Mesendoderm (in vitro differentiated cells): ENCODE data around the gene CLIC1.

Experiments
- DNase-seq: peaks from one replicate; pipeline ENCODE4 v3.0.0; 2013
- H2AK5ac ChIP-seq: 2 replicates; pipeline ENCODE4 v1.6.1; 2013; ENCODE audit warnings: low read length, inconsistent platforms
- H2BK120ac ChIP-seq: 2 replicates; pipeline ENCODE4 v1.6.1; 2013; ENCODE audit warnings: low read depth, mild to moderate bottlenecking, low read length, moderate library complexity, mixed read lengths
- H2BK15ac ChIP-seq: replicated peaks from 2 replicates; pipeline ENCODE4 v1.6.1; 2013; ENCODE audit warnings: low read depth, mild to moderate bottlenecking, moderate library complexity
- H2BK5ac ChIP-seq: 2 replicates; pipeline ENCODE4 v1.6.1; 2013; ENCODE audit warnings: low read length, inconsistent platforms
- H3K18ac ChIP-seq: 2 replicates; pipeline ENCODE4 v1.6.1; 2013; ENCODE audit warnings: mild to moderate bottlenecking, low read length, mixed read lengths
- H3K23ac ChIP-seq: one replicate; pipeline ENCODE4 v1.6.1; 2013; ENCODE audit warnings: low read length
- H3K27ac ChIP-seq: 2 replicates; pipeline ENCODE4 v1.5.1; 2013; ENCODE audit warnings: low read depth, mild to moderate bottlenecking, inconsistent platforms, low read length, moderate library complexity
- H3K27me3 ChIP-seq: 2 replicates; pipeline ENCODE4 v1.6.1; 2013; ENCODE audit warnings: low read length, control low read depth, mild to moderate bottlenecking, inconsistent platforms; ENCODE audit not compliant: insufficient read depth, poor library complexity
- H3K36me3 ChIP-seq: 2 replicates; pipeline ENCODE4 v1.6.1; 2013; ENCODE audit warnings: low read length, inconsistent platforms; ENCODE audit not compliant: control insufficient read depth, insufficient read depth
- H3K4ac ChIP-seq: one replicate; pipeline ENCODE4 v1.6.1; 2013; ENCODE audit warnings: low read depth, mild to moderate bottlenecking, low read length, moderate library complexity
- H3K4me1 ChIP-seq: 2 replicates; pipeline ENCODE4 v1.6.1; 2013; ENCODE audit warnings: low read depth, low read length, inconsistent platforms; ENCODE audit not compliant: control insufficient read depth
- H3K4me2 ChIP-seq: 2 replicates; pipeline ENCODE4 v1.6.1; 2013; ENCODE audit warnings: low read length
- H3K4me3 ChIP-seq: 2 replicates; pipeline ENCODE4 v1.5.1; 2013; ENCODE audit warnings: mild to moderate bottlenecking, low read length
- H3K56ac ChIP-seq: one replicate; pipeline ENCODE4 v1.6.1; 2013; ENCODE audit warnings: low read length
- H3K79me1 ChIP-seq: 2 replicates; pipeline ENCODE4 v1.6.1; 2013; ENCODE audit warnings: low read length, inconsistent platforms
- H3K79me2 ChIP-seq: 2 replicates; pipeline ENCODE4 v1.6.1; 2013; ENCODE audit warnings: mild to moderate bottlenecking, low read length; ENCODE audit not compliant: control insufficient read depth, insufficient read depth
- H3K9ac ChIP-seq: 2 replicates; pipeline ENCODE4 v1.6.1; 2013; ENCODE audit warnings: low read length, inconsistent platforms
- H4K5ac ChIP-seq: one replicate; pipeline ENCODE4 v1.6.1; 2013; ENCODE audit warnings: low read length
- H4K8ac ChIP-seq: one replicate; pipeline ENCODE4 v1.6.1; 2013; ENCODE audit warnings: low read depth, mild to moderate bottlenecking, control low read depth, low read length, moderate library complexity
- WGBS: extraction: QIAGEN DNeasy Blood & Tissue Kit; methylation state at CpG from one replicate; pipeline ENCODE4 v1.1.7; 2013; ENCODE audit warnings: low lambda C conversion rate, missing lambda C conversion rate; ENCODE audit not compliant: insufficient coverage; ENCODE audit errors: extremely low coverage; 5-methylcytosine and 5-hydroxymethylcytosine counted together

The CLIC1 gene

GRCh38 chr6:31765559-31765909, 29.2 kb upstream of the CLIC1 start:
- Histone ChIP-seq H3K79me2 (no peaks in the 10 kb centered on the region), H2AK5ac (no peak overlapping the region), H3K27ac (no peak overlapping the region), H3K9ac (no peak overlapping the region), H3K4me3 (no peak overlapping the region), H3K23ac (no peak overlapping the region), H3K56ac (peak overlapping the region; percentile 49), H3K36me3 (no peaks in the 10 kb centered on the region), H2BK15ac (no peak overlapping the region), H3K79me1 (no peaks in the 10 kb centered on the region), H4K8ac (no peak overlapping the region), H4K5ac (no peak overlapping the region), H3K4ac (no peak overlapping the region), H2BK120ac (no peak overlapping the region), H3K4me1 (peaks cover 5% of the 10 kb centered on the region), H3K27me3 (no peaks in the 10 kb centered on the region), H3K4me2 (no peak overlapping the region), H2BK5ac (no peak overlapping the region), H3K18ac (no peak overlapping the region)
- no CpG with 5 or more reads among the region's 9 CpGs for WGBS
- no peak for DNase-seq

- no peak overlapping the region for H2BK15ac ChIP-seq
- no peak for DNase-seq
- H3K4ac ChIP-seq, result no peak overlapping the region
- H2AK5ac ChIP-seq, result no peak overlapping the region
- no peak overlapping the region for H4K5ac ChIP-seq
- H3K9ac ChIP-seq, result no peak overlapping the region
- H3K23ac ChIP-seq, result no peak overlapping the region
- no peak overlapping the region for H2BK5ac ChIP-seq
- no peak overlapping the region for H3K4me2 ChIP-seq
- H3K18ac ChIP-seq, result no peak overlapping the region
- peaks cover 5% of the 10 kb centered on the region for H3K4me1 ChIP-seq
- no peak overlapping the region for H3K27ac ChIP-seq
- H3K56ac ChIP-seq, result no peak overlapping the region
- WGBS, result no CpG with 5 or more reads among the region's 4 CpGs
- H3K79me2 ChIP-seq, result no peaks in the 10 kb centered on the region
- H2BK120ac ChIP-seq, result no peak overlapping the region
- no peak overlapping the region for H3K4me3 ChIP-seq
- H3K27me3 ChIP-seq, result no peaks in the 10 kb centered on the region
- no peak overlapping the region for H4K8ac ChIP-seq
- H3K79me1 ChIP-seq, result no peaks in the 10 kb centered on the region
- H3K36me3 ChIP-seq, result no peaks in the 10 kb centered on the region
These were observed 27.9 kb upstream of the CLIC1 start for GRCh38 chr6:31764198-31764597.

- Histone ChIP-seq H3K56ac (no peak overlapping the region), H3K4me3 (no peak overlapping the region), H3K79me1 (no peaks in the 10 kb centered on the region), H3K9ac (peak overlapping the region; percentile 15), H3K27me3 (no peaks in the 10 kb centered on the region), H3K4me2 (no peak overlapping the region), H2AK5ac (no peak overlapping the region), H3K27ac (peak overlapping the region; percentile 25), H2BK15ac (no peak overlapping the region), H3K79me2 (no peaks in the 10 kb centered on the region), H2BK120ac (no peak overlapping the region), H3K4ac (no peak overlapping the region), H3K4me1 (peaks cover 5% of the 10 kb centered on the region), H4K5ac (no peak overlapping the region), H3K36me3 (no peaks in the 10 kb centered on the region), H2BK5ac (no peak overlapping the region), H4K8ac (no peak overlapping the region), H3K18ac (no peak overlapping the region), H3K23ac (no peak overlapping the region)
- peak; percentile 95 for DNase-seq
- no CpG with 5 or more reads among the region's 1 CpG for WGBS
These were observed 27.2 kb upstream of the CLIC1 start for GRCh38 chr6:31763619-31763940.

- H3K27ac ChIP-seq, result peak overlapping the region; percentile 25
- no peak overlapping the region for H3K4me2 ChIP-seq
- H3K4me3 ChIP-seq, result no peak overlapping the region
- no peak overlapping the region for H4K8ac ChIP-seq
- H3K27me3 ChIP-seq, result no peaks in the 10 kb centered on the region
- no CpG with 5 or more reads among the region's 8 CpGs for WGBS
- no peak overlapping the region for H3K4ac ChIP-seq
- DNase-seq, result no peak
- no peaks in the 10 kb centered on the region for H3K79me2 ChIP-seq
- H3K23ac ChIP-seq, result no peak overlapping the region
- no peak overlapping the region for H2AK5ac ChIP-seq
- peak overlapping the region; percentile 15 for H3K9ac ChIP-seq
- H2BK15ac ChIP-seq, result no peak overlapping the region
- no peak overlapping the region for H4K5ac ChIP-seq
- H2BK5ac ChIP-seq, result no peak overlapping the region
- H2BK120ac ChIP-seq, result no peak overlapping the region
- H3K36me3 ChIP-seq, result no peaks in the 10 kb centered on the region
- H3K18ac ChIP-seq, result no peak overlapping the region
- H3K56ac ChIP-seq, result peak overlapping the region; percentile 46
- H3K79me1 ChIP-seq, result no peaks in the 10 kb centered on the region
- H3K4me1 ChIP-seq, result peaks cover 5% of the 10 kb centered on the region
These were observed 26.7 kb upstream of the CLIC1 start for GRCh38 chr6:31762878-31763618.

- no peaks in the 10 kb centered on the region for H3K79me2 ChIP-seq
- H3K4me3 ChIP-seq, result no peak within 1 kb of the TSS
- H3K27me3 ChIP-seq, result no peaks in the 10 kb centered on the region
- H3K56ac ChIP-seq, result peak within 1 kb of the TSS; percentile 46
- no peak within 1 kb of the TSS for H4K8ac ChIP-seq
- H3K4me2 ChIP-seq, result no peak within 1 kb of the TSS
- H3K23ac ChIP-seq, result no peak within 1 kb of the TSS
- no peak within 1 kb of the TSS for H4K5ac ChIP-seq
- no peak within 1 kb of the TSS for H2BK5ac ChIP-seq
- peak within 1 kb of the TSS; percentile 25 for H3K27ac ChIP-seq
- H3K79me1 ChIP-seq, result no peaks in the 10 kb centered on the region
- H2BK120ac ChIP-seq, result no peak within 1 kb of the TSS
- H2BK15ac ChIP-seq, result no peak within 1 kb of the TSS
- no peak within 1 kb of the TSS for H2AK5ac ChIP-seq
- DNase-seq, result no peak
- H3K4ac ChIP-seq, result no peak within 1 kb of the TSS
- H3K9ac ChIP-seq, result peak within 1 kb of the TSS; percentile 15
- WGBS, result no CpG with 5 or more reads among the region's 4 CpGs
- H3K4me1 ChIP-seq, result peaks cover 5% of the 10 kb centered on the region
- no peaks in the 10 kb centered on the region for H3K36me3 ChIP-seq
- no peak within 1 kb of the TSS for H3K18ac ChIP-seq
These were observed 26.0 kb upstream of the CLIC1 start, which contains the start of gene SAPCD1 for GRCh38 chr6:31762356-31762755. TSS of gene SAPCD1 (plus strand) at chr6:31762656. CDS start at chr6:31763055, 399 bp downstream.

- Histone ChIP-seq H2BK5ac (no peak overlapping the region), H2BK120ac (no peak overlapping the region), H3K23ac (no peak overlapping the region), H4K8ac (no peak overlapping the region), H3K27ac (no peak overlapping the region), H3K36me3 (no peaks in the 10 kb centered on the region), H3K56ac (no peak overlapping the region), H3K4ac (no peak overlapping the region), H3K18ac (no peak overlapping the region), H3K4me2 (no peak overlapping the region), H2BK15ac (no peak overlapping the region), H3K4me1 (peaks cover 5% of the 10 kb centered on the region), H3K4me3 (no peak overlapping the region), H2AK5ac (no peak overlapping the region), H3K9ac (no peak overlapping the region), H3K79me2 (no peaks in the 10 kb centered on the region), H3K27me3 (no peaks in the 10 kb centered on the region), H3K79me1 (no peaks in the 10 kb centered on the region), H4K5ac (no peak overlapping the region)
- DNase-seq, result no peak
- WGBS, result no CpG with 5 or more reads among the region's 8 CpGs
These were observed 25.0 kb upstream of the CLIC1 start for GRCh38 chr6:31761343-31761742.
